GM18507 (cell line): ENCODE data around the gene B4GALT2.

Source experiments
- DNase-seq: peaks from one replicate; pipeline ENCODE4 v3.0.0; 2011; ENCODE audit warnings: low read depth; ENCODE audit not compliant: insufficient read length; ENCODE audit errors: extremely low spot score
- FAIRE-seq: peaks from 2 replicates; lab custom pipeline; 2011; peaks lifted over from hg19 to GRCh38; lab: Jason Lieb, UNC

The B4GALT2 gene

GRCh38 chr1:43981135-43981491 lies 2.1 kb downstream of the B4GALT2 start:
- no peak for DNase-seq
- FAIRE-seq: no peak

- FAIRE-seq (no peak), DNase-seq (no peak)
Observed at GRCh38 chr1:43981636-43982035, 2.6 kb downstream of the B4GALT2 start.

GRCh38 chr1:43982241-43982640 lies 3.2 kb downstream of the B4GALT2 start:
- no peak for FAIRE-seq
- DNase-seq: no peak

GRCh38 chr1:43982808-43983207 lies 3.8 kb downstream of the B4GALT2 start:
- DNase-seq: no peak
- no peak for FAIRE-seq

GRCh38 chr1:43983253-43983899 lies 4.4 kb downstream of the B4GALT2 start:
- DNase-seq (no peak), FAIRE-seq (no peak)

GRCh38 chr1:43984855-43985254 lies 5.8 kb downstream of the B4GALT2 start:
- FAIRE-seq: no peak
- DNase-seq: no peak

- no peak for FAIRE-seq
Observed at GRCh38 chr1:43985984-43986595, 7.1 kb downstream of the B4GALT2 start.

GRCh38 chr1:43986712-43987111 lies 7.7 kb downstream of the B4GALT2 start:
- no peak for FAIRE-seq

More at GRCh38 chr1:43985984-43986595, 7.1 kb downstream of the B4GALT2 start:
- DNase-seq: no peak

GRCh38 chr1:43987159-43987902 lies 8.3 kb downstream of the B4GALT2 start:
- DNase-seq: no peak
- FAIRE-seq: no peak

More at GRCh38 chr1:43986712-43987111, 7.7 kb downstream of the B4GALT2 start:
- no peak for DNase-seq

GRCh38 chr1:43990271-43991199 lies 11.5 kb downstream of the B4GALT2 start:
- FAIRE-seq (no peak), DNase-seq (no peak)

- DNase-seq (no peak), FAIRE-seq (no peak)
Observed at GRCh38 chr1:43991200-43991475, 12.1 kb downstream of the B4GALT2 start.

GRCh38 chr1:43991476-43992231 lies 12.6 kb downstream of the B4GALT2 start, which contains the start of gene CCDC24:
Gene CCDC24, plus strand, starts transcription at chr1:43991599. Its CDS starts 280 bp downstream, at chr1:43991879.
- FAIRE-seq: peak; percentile 84

GRCh38 chr1:43992232-43992995 lies 13.4 kb downstream of the B4GALT2 start:
- no peak for DNase-seq
- FAIRE-seq: no peak

More at GRCh38 chr1:43991476-43992231, 12.6 kb downstream of the B4GALT2 start, which contains the start of gene CCDC24:
- peak; percentile 75 for DNase-seq

- no peak for FAIRE-seq
- DNase-seq: no peak
Observed at GRCh38 chr1:43993206-43993914, 14.3 kb downstream of the B4GALT2 start.

GRCh38 chr1:43994071-43994470 lies 15.1 kb downstream of the B4GALT2 start:
- DNase-seq (no peak), FAIRE-seq (no peak)

- peak; percentile 41 for FAIRE-seq
- no peak for DNase-seq
Observed at GRCh38 chr1:43994794-43995790, 16.1 kb downstream of the B4GALT2 start.
